Measurements from ENCODE around the gene ARHGEF19.
"Not testable (repeated sequence)": the region's sequence is repeated elsewhere in the genome, so short reads cannot be mapped to it uniquely, and the experiment has no call there.

The ARHGEF19 gene

GRCh38 chr1:16163608-16164212, 48.7 kb downstream of the ARHGEF19 start:
- DNase-seq = not testable (repeated sequence)

DNA sequence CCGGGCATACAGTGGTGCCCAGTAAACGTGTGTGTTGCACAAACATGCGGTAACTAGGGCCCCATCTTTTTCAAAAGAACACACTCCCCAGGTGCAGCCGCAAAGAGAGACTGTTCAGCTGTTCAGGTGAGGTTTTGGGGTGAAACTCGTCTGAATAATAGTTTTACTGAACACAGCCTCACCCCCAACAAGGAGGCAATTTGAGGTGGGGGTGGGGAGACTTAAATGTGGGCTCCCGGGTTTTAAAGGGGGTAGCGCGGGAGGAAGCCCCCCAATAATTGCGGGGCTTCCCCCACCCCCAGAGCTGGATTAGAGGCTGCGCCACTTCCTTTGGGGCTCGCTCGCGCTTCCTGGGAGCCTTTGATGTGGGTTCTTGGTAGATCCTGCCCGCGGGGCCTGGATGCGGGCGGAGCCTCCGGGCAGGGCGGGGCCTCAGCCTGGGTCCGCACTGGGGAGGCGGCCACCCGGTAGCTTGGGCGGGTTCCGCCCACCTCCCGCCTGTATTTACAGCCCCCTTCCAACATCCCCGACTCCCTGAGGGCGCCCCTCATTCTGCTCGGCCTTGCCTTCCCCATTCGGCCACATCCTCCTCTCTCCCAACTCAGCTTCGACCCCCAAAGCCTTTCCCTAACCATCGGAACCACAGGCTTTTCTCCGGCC, 50.2 kb downstream of the ARHGEF19 start:
- DNase-seq = no peak

DNA sequence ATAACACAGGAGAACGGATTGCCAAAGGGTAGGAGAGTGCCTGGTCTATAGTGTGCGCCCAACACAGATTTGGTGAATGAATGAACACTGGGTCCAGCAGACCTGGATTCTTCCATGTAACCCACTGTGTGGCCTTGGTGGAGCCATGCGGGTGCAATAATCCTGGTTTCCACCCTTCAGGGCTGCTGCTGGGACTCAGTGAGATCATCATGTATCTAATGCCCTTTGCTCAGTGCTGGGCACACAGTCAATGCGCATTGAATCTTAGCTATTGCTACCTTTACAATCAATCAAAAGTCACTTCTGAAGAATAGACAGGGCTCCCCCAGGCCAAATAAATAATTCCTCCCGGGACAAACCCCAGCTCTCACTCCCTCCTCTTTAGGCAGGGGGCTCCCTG, 50.7 kb downstream of the ARHGEF19 start:
- no peak for DNase-seq

DNA sequence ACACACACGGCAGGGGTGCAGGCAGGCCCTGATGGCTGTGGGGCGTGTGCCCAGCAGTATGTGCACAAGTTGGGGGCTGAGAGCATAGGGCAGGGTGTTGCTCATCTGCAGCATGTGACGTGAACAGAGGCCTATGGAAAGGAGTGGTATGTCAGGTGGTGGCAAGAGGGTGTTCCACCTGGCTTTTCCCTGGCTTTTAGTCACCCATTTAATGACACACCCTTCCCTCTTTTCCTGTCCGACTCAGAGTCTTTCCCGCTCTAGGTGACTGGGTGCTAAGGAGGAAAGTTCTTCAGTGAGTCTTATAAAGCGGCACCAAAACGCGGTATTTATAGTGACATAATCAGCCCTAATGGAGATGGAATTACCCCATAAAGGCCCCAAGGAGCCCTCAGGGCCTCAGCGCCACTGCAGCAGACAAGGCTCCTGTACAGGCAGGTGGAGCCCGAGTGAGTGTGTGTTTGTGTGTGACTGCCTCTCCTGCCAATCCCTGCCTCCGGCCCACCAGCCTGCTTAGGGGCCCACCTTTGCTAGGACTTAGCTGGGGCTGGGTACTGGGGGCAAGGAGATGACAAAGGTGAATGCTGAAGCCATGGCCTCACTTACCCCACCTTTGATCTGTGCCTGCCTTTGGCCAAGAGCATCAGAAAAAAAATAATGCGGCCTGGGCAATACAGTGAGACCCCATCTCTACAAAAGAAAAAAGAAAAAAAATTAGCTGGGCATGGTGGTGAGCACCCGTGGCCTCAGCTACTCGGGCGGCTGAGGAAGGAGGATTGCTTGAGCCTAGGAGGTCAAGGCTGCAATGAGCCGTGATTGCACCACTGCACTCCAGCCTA, 53.2 kb downstream of the ARHGEF19 start:
- DNase-seq = no peak

DNA sequence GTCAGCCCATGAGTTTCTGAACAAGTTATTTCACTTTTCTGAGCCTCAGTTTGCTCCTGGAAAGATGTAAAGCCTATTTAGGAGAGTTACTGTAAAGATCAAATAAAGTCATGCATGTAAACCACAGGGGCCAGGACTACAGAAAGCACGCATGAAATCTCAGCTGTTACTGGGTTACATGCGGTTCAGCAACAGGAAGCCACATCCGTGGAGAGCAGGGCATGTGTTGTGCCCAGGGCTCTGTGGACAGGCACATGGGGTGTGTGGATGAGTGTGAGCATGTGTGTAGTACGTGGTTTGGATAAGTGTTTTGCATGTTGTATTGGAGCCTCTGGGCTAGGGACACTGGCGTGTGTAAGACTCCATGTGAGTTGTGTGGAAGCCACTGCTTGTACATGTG, 54.4 kb downstream of the ARHGEF19 start:
- no peak for DNase-seq

DNA sequence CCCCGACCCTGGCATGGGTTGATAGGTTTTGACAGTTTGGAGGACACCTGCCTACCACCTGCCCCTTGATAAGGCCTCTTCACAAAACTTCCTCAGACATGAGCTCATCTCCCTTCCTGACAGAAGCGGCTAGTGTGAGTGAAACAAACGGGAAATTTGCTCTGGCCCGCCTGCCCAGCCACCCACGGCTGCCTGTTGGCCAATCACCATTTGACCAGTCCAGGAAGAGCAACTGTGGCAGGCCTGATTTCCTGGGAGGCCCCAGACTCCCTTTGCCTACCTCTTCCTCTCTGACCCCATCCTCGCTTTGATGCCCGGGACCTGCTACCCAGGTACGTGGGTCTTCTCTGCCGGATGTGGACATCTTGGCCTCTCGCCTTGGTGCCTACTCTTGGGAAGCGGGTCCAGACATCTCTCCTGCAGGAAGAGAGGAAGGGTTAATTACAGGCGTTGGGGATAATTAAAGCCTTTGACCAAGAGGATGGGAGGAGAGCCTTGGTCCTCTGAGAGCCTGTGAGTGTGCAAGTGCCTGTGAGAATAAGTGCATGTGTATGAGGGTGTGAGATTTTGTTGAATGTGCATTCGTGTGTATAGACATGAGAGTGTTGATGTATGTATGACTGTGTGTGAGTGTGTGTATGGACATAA, 55.5 kb downstream of the ARHGEF19 start:
- DNase-seq = no peak

GRCh38 chr1:16155537-16156410, 56.7 kb downstream of the ARHGEF19 start, which contains the start of gene EPHA2:
Gene EPHA2, minus strand, starts transcription at chr1:16156069. Its CDS starts 137 bp downstream, at chr1:16155932.
- DNase-seq = peak; percentile 30

DNA sequence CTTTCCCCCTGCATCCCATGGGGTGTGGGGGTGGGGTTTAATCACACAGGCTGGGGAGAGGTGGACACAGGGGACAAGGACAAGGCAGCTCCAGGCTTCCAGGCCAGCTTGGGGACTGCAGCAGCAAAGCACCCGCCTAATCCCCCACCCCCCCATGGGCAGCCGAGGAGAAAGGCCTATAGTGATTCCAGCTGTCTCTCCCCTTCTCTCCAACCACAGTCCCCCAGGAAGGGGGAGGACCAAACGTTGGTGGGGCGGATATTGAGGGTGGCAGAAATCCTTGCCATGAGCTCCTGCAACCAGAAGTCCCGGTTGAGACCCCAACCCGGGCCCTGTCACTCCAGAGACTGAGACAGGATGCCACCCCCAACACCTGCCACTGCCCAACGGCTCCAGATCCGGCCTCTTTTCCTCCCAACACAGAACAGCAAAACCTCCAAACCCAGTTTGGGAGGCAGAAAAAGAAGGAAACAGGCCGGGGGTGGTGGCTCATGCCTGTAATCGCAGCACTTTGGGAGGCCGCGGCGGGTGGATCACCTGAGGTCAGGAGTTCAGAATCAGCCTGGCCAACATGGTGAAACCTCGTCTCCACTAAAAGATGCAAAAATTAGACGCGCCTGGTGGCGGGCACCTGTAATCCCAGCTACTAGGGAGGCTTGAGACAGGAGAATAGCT, 58.3 kb downstream of the ARHGEF19 start:
- DNase-seq = no peak

- DNase-seq = no peak
These were observed 59.1 kb downstream of the ARHGEF19 start for GRCh38 chr1:16153096-16153998.

DNA sequence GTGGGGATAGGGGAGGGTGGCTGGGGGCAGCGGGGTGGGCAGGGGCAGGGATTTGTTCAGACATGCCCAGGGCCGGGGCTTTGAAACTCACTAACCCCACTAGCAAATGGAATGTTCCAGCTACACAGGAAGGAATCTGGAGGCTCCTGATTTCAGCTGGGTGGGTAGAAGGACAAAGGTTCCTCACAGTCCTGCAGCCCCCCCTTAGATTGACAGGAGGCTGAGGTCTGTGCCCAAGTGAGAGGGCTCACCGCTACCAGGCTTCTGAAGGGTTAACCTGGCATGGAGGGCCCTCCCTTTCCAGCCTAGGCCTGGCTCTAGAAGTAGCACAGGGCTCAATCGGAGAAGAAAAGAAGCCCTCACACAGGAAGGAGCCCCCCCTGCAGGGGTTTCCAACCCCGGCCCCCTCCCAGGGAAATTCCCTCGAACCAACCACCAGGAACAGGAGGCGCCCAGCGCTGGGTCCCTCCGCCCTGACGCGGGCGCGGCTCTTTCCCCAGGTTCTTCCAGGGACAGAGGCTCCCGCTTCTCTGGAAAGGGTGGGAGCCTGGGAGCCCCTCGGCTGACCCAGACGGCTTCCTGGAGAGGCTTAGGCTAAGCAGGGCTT, 59.9 kb downstream of the ARHGEF19 start:
- DNase-seq = no peak

- DNase-seq = no peak
These were observed 60.5 kb downstream of the ARHGEF19 start for GRCh38 chr1:16151995-16152384.

DNA sequence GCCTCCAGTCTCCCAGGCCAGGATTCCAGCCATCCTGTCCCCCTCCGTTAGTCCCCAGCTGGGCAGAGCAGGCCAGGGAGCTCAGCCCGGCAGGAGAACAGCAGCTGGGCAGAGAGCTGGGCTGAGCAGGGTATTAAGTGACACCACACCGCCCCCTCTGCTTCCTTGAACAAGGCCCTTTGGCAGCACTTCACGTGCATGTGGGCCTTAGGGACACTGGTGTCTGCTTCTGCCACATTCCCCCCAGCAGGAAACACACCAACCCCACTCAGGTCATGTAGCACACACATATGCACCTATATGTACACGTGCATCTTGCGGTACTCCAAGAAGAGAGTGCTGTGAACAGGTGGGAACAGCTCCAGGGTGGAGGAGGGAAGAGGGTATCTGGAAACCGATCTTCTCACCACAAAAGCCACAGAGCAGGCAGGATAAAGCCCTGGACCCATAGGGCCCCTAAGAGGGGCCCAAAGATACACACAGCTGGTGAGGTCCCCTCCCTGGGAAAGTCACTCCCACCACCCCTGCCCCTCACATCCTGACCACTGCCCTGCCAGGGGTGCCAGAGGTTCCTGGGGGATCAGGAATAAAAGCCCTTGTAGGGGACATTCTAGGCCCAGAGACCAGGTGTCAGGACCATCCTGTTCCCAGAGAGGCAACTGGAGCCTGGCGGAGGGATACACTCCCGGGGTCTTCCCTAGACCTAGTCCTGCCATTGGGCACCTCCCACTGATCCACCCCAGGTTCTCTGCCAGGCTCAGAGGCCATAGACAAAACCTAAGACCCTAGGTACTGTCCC, 61.1 kb downstream of the ARHGEF19 start:
- no peak for DNase-seq

DNA sequence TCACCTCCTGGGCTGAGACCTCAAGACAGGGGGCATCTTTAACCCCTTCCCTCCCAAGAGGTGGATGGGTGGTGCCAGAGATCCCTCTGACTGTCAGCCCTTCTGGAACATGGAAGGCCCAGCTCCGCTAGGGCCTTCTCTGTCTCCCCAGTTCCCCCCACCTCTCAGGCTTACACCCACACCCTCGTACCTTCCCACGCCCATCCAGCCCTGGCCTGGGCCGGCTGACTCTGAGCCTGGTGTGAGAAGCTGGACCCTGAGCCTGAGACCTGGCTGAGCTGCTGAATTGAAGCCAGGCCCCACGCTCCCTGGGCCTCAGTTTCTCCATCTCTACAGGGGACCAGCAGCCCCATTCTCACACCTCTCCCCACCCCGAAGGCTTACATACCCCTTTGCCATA, 61.9 kb downstream of the ARHGEF19 start:
- no peak for DNase-seq

GRCh38 chr1:16149702-16150488, 62.6 kb downstream of the ARHGEF19 start:
- DNase-seq = no peak

DNA sequence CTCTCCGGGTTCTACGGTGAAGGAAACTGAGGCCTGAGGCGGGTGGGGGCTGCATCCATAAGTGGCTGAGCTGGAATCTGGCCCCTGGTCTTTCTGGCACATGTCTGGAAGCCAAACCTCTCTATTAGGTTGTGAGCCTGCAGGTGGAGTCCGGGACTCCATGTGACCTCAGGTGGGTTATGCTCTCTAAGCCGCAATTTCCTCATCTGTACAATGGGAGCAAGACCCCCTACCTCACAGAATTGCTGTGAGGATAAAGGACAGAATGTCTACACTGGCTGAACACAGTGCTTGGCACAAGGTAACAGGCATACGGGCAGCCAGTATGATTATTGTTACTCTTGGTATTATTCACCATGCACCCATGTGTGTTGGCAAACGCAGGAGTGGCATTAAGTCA, 63.3 kb downstream of the ARHGEF19 start:
- DNase-seq = no peak

DNA sequence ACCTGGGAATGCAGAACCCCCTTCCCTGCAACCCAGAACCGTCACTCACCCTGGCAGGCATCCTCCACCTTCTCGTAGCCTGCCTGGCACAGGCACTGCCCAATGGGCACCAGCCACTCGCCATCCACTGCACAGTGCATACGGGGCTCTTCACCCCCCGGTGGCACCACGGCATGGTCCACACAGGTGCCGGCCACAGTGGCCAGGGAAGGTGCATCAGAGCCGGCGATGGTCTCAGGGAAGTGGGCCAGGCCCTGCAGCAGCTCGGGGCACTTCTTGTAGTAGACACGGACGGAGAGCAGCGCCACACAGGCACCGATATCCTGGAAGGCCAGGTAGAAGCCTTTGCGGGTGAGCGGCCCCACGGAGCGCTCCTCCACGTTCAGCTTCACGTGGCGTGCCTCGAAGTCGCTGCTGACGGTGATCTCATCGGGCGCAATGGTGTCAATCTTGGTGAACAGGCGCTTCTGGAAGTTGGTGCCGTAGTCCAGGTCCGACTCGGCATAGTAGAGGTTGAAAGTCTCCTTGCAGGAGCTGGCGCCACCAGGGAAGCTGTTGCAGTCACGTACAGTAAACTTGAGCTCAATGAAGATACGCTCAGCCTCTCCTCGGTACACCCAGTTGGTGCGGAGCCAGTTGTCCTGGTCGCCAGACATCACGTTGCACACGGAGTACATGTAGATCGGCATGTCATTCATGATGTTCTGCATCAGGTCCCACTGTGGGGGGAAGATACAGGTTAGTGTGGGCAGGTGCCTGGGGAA, 63.9 kb downstream of the ARHGEF19 start:
- no peak for DNase-seq
